CD4-positive, alpha-beta T cell (primary cell): Measurements from ENCODE around the gene PDE9A. TPM values are rescaled to one million over a fixed set of nuclear protein-coding genes. Genes with fewer than 3 reads are reported as not detected.

ENCODE experiments used
- ATAC-seq: fragments of 200-7000 bp; cut with Tn5 transposase; one replicate; pipeline ENCODE4 v1.10.0; 2022; ENCODE audit warnings: mild to moderate bottlenecking; ENCODE audit not compliant: poor library complexity
- CTCF ChIA-PET: fragments of 350-600 bp; sonication (Branson Sonifier 250); formaldehyde crosslinking; loops from one replicate; lab custom pipeline; 2021; ENCODE audit warnings: antibody characterized with exemption, inconsistent platforms; lab: Charles Lee
- POLR2A ChIA-PET: fragments of 350-600 bp; sonication (Branson Sonifier 250); formaldehyde crosslinking; loops from one replicate; lab custom pipeline; 2021; ENCODE audit warnings: antibody characterized with exemption, inconsistent platforms; lab: Charles Lee
- DNase-seq, 14 experiments: peaks; one replicate each; pipeline ENCODE4 v3.0.0-alpha.2; 2013 to 2020; ENCODE audit warnings: mixed read lengths in 2 of 14
- H3K27ac ChIP-seq, 2 donors: one replicate each; pipeline versions ENCODE4 v1.5.1 to v1.7.0; 2013; ENCODE audit warnings: low read length in 2 of 2, low read depth in 1 of 2, mild to moderate bottlenecking in 1 of 2
- H3K27me3 ChIP-seq, 2 experiments: 1 replicate in 1 of 2; 2 replicates in 1 of 2; pipeline versions ENCODE4 v1.6.1 to v1.7.0; 2013; ENCODE audit warnings: low read length in 2 of 2, control low read depth in 1 of 2, mild to moderate bottlenecking in 1 of 2, moderate library complexity in 1 of 2; ENCODE audit not compliant: insufficient read depth in 2 of 2, control insufficient read depth in 1 of 2
- H3K36me3 ChIP-seq: one replicate; pipeline ENCODE4 v1.6.1; 2013; ENCODE audit warnings: low read length, control low read depth; ENCODE audit not compliant: insufficient read depth
- H3K4me1 ChIP-seq: one replicate; pipeline ENCODE4 v1.6.1; 2013; ENCODE audit warnings: low read length, control low read depth; ENCODE audit not compliant: insufficient read depth
- H3K4me3 ChIP-seq: one replicate; pipeline ENCODE4 v1.5.1; 2013; ENCODE audit warnings: mild to moderate bottlenecking, low read length, moderate library complexity
- H3K9me3 ChIP-seq, 2 experiments: 1 replicate in 1 of 2; 2 replicates in 1 of 2; pipeline versions ENCODE4 v1.6.1 to v1.7.0; 2013; ENCODE audit warnings: low read length in 2 of 2, mild to moderate bottlenecking in 2 of 2, control low read depth in 1 of 2, moderate library complexity in 1 of 2; ENCODE audit not compliant: control insufficient read depth in 1 of 2, insufficient read depth in 1 of 2
- H3K27ac Mint-ChIP-seq: one replicate; pipeline ENCODE4 v1.8.0; 2020; ENCODE audit warnings: mixed read lengths
- H3K27me3 Mint-ChIP-seq: one replicate; pipeline ENCODE4 v1.8.0; 2021; ENCODE audit warnings: mixed read lengths
- H3K36me3 Mint-ChIP-seq: one replicate; pipeline ENCODE4 v1.8.0; 2021; ENCODE audit warnings: low read depth, mixed read lengths
- H3K4me1 Mint-ChIP-seq: one replicate; pipeline ENCODE4 v1.8.0; 2021; ENCODE audit warnings: low read depth, mixed read lengths
- H3K4me3 Mint-ChIP-seq: one replicate; pipeline ENCODE4 v1.8.0; 2020; ENCODE audit warnings: mild to moderate bottlenecking, mixed read lengths
- H3K9me3 Mint-ChIP-seq: one replicate; pipeline ENCODE4 v1.8.0; 2020; ENCODE audit warnings: mixed read lengths
- CTCF ChIP-seq: fragments of 200-600 bp; IDR thresholded peaks from one replicate; pipeline ENCODE4 v1.8.0; 2022; ENCODE audit warnings: antibody characterized with exemption, mild to moderate bottlenecking
- intact Hi-C, 2 experiments: fragments of 100-400 bp; cut with DNase I in 1 of 2; cut with micrococcal nuclease in 1 of 2; formaldehyde crosslinking; loops; one replicate each; pipeline versions ENCODE4 v1.15.1 to v1.9.0; 2023 to 2025; cut with DNase I, micrococcal nuclease
- total RNA-seq, 174 experiments: library from RNA in 2 of 174; stranded (reverse) in 2 of 174; gene quantifications; one replicate each; pipeline ENCODE4 v1.2.3 and lab custom pipeline; 2021 to 2026

PDE9A gene
- total RNA-seq, 2 experiments from 2014 or later = 12.6 to 13.2 TPM

GRCh38 chr21:42665484-42665883 is 12.1 kb downstream of the PDE9A start:
- no peak overlapping the region for H3K4me3 Mint-ChIP-seq
- H3K4me1 ChIP-seq = no peaks in the 10 kb centered on the region
- POLR2A ChIA-PET = no interaction called here
- H3K27me3 Mint-ChIP-seq = no peaks in the 10 kb centered on the region
- intact Hi-C loops = loop anchor here in 1 of 2 experiments (5.0 kb wide), 1 partner anchor 132 kb away; no protein-coding TSS in a partner anchor
- DNase-seq = no peak
- H3K27me3 ChIP-seq = no peaks in the 10 kb centered on the region
- no peak overlapping the region for H3K4me3 ChIP-seq
- no peaks in the 10 kb centered on the region for H3K36me3 Mint-ChIP-seq
- H3K27ac ChIP-seq = no peak overlapping the region
- H3K4me1 Mint-ChIP-seq = peaks cover 4% of the 10 kb centered on the region
- no peak for TF ChIP-seq CTCF
- no peaks in the 10 kb centered on the region for H3K9me3 Mint-ChIP-seq
- H3K36me3 ChIP-seq = no peaks in the 10 kb centered on the region
- no peak overlapping the region for H3K27ac Mint-ChIP-seq
- CTCF ChIA-PET = no interaction called here
- no peak for ATAC-seq
- peaks cover 0 to 17% of the 10 kb centered on the region in 2 experiments for H3K9me3 ChIP-seq

DNA sequence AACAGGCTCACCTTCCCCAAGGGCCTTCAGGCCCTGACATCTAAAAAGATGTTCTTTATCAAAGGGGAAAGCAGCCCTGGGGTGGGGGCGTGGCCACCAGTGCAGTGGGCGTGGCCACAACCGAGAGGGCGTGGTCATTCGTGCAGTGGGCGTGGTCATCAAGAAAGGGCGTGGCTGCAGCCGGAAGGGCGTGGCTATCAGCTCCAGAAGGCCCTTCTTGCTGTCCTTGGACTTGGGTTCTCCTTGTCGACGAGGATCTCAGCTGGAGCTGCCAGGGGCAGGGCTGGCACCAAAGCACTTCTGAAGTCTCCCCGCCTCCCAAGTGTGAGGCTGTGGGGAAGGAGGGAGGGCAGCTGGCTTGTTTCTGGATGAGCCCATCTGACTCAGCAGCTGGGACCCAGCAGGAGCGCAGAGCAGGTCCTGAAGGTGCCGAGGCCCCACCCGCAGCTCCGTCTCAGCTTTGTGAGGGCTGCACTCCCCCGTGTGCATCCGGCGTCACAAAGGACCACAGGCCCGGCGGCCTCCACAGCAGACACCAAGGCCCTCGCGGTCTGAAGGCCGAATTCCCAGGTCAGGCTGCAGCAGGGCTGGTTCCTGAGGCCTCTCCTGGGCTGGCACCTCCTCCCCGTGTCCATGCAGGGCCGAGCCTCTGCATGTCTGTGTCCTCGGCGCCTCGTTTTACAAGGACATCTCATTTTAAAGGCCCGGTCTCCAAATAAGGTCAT is 12.8 kb downstream of the PDE9A start:
- H3K4me3 ChIP-seq = no peak overlapping the region
- H3K4me1 ChIP-seq = peaks cover 5% of the 10 kb centered on the region
- H3K27me3 Mint-ChIP-seq = no peaks in the 10 kb centered on the region
- peaks cover 4% of the 10 kb centered on the region for H3K4me1 Mint-ChIP-seq
- H3K27ac ChIP-seq = no peak overlapping the region
- TF ChIP-seq CTCF = no peak
- peaks cover 0 to 17% of the 10 kb centered on the region in 2 experiments for H3K9me3 ChIP-seq
- DNase-seq (peak in 4 of 14 experiments; percentile 22 to 60 (median 42)), ATAC-seq (peak; percentile 55)
- ChIA-PET POLR2A (no interaction called here), CTCF (no interaction called here)
- no peaks in the 10 kb centered on the region for H3K9me3 Mint-ChIP-seq
- no peak overlapping the region for H3K4me3 Mint-ChIP-seq
- H3K27ac Mint-ChIP-seq = no peak overlapping the region
- no peaks in the 10 kb centered on the region for H3K36me3 Mint-ChIP-seq
- H3K36me3 ChIP-seq = no peaks in the 10 kb centered on the region
- intact Hi-C loops = loop anchor here in 1 of 2 experiments (5.0 kb wide), 1 partner anchor 131 kb away; no protein-coding TSS in a partner anchor
- no peaks in the 10 kb centered on the region for H3K27me3 ChIP-seq

- POLR2A ChIA-PET = no interaction called here
- H3K9me3 ChIP-seq = peaks cover 0 to 17% of the 10 kb centered on the region in 2 experiments
- no peak overlapping the region for H3K27ac ChIP-seq
- H3K36me3 ChIP-seq = no peaks in the 10 kb centered on the region
- ATAC-seq (no peak), DNase-seq (no peak)
- H3K4me3 ChIP-seq = no peak overlapping the region
- no peak for TF ChIP-seq CTCF
- intact Hi-C loops = loop anchor here in 1 of 2 experiments (5.0 kb wide), 1 partner anchor 130 kb away; no protein-coding TSS in a partner anchor
- CTCF ChIA-PET = no interaction called here
- Mint-ChIP-seq H3K36me3 (no peaks in the 10 kb centered on the region), H3K27me3 (no peaks in the 10 kb centered on the region), H3K9me3 (no peaks in the 10 kb centered on the region), H3K4me3 (no peak overlapping the region), H3K27ac (no peak overlapping the region), H3K4me1 (peaks cover 4% of the 10 kb centered on the region)
- no peaks in the 10 kb centered on the region for H3K27me3 ChIP-seq
- peaks cover 5% of the 10 kb centered on the region for H3K4me1 ChIP-seq
Observed at GRCh38 chr21:42666925-42667324, 13.5 kb downstream of the PDE9A start.
